ENCODE data around the gene ETV6.

Gene ETV6

DNA sequence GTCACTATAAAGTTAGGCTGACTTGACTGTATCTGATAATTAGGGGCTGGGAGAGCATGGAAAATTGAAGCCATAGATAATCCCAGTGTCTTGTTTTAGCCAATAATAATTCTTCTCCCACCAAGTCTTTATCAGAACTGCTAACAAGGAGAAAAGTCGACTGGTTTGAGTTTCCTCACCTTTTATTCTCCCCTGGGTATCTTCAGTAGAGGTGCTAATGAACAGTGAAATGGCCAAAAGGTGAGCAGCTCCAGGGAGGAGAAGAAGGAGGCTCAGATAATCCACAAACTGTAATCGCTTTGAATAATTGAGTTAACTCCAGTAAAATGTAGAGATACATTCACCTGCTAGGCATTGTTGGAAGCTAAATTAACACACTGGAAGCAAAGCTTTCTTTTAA lies 72.6 kb downstream of the ETV6 start:
- DNase-seq = no peak

DNA sequence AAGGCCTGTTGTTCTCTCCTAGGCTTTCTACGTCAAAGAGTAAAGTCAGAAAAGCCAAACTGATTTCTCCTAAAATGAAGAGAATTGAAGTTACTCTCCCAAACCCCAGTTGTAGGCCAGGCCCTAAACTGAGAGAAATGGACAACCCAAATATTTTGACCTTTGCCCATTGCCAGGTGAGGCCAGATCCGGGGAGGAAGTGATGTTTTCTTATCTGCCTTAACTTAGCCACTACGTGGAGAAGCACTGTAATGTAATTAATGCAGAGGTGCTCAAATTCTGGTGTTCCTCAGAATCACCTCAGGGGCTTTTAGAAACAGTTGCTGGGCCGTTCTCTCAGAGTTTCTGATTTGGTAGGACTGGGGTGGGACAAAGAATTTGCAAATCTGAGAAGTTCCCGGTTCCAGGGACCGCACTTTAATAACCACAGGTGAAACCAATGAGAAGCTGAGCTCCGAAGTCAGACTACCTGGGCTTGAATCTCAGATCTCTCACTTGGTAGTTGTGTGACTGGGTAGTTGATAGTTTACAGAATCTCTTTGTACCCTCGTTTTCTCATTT lies 73.2 kb downstream of the ETV6 start:
- DNase-seq = no peak

DNA sequence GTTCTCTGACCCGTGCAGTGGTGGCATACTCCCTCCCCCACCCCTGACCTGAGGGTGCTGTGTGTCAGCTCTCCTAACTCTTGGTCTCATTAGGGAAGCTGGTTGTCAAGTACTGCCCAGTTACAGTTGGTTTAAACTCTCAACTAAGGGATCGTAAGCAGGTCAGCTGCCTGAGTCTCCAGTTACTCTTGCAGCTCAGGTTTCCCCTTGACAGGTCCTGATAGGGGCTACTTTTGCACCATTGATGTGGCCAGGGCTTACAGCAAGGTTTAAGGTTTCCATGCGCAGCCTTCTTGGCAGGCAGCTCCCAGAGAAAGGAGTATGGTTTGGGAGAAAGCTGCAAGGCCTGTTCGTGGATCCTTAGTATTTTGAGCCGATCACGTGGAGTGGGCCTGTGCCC lies 74.5 kb downstream of the ETV6 start:
- DNase-seq = no peak

DNA sequence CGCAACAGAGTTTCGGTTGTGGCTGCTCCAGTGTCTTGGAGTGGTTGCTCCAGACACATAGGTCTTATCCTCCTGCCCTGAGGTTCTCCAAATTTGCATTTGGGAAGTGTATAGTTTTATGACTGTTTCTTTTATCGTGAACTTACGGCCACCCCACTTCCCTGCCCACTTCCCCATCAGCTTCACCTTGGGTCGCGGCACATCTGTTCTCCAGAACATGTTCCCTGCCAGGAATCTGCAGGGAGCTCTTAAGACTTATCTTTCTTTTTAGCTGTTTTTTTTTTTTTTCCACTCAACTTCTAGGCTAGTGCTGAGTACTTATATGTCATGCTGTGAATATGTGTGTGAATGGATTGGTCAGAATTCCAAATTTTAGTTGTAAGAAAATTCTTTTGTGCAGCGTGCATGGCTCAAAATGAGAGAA lies 75.4 kb downstream of the ETV6 start:
- DNase-seq = no peak

DNA sequence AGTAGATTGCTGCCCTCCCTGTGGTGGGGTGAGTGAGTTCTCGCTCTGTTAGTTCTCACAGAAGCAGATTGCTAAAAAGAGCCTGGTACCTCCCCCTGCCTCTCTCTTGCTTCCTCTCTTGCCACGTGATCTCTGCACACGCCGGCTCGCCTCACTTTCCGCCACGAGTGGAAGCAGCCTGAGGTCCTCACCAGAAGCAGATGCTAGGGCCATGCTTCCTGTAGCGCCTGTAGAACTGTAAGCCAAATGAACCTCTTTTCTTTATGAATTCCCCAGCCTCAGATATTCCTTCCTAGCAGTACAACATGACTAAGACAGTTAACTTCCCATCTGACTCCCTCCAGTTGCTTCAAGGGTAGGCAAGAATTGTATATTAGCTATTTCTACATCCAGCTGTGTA lies 76.2 kb downstream of the ETV6 start:
- DNase-seq = no peak

DNA sequence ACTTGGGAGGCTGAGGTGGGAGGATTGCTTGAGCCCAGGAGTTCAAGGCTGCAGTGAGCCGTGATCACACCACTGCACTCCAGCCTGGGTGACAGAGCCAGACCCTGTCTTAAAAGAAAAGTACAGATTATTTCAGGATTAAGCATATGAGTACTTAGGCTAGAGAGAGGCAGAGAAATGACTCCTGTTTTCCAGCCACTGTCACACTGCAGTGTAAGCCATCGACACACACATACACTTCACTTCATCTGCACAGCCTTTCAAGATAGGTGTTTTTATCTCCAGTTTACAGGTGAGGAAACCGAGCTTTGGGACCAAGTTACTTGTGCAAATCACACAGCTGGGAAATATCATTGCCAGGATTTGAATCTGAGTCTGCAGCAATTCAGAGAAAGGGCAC lies 77.2 kb downstream of the ETV6 start:
- no peak for DNase-seq

DNA sequence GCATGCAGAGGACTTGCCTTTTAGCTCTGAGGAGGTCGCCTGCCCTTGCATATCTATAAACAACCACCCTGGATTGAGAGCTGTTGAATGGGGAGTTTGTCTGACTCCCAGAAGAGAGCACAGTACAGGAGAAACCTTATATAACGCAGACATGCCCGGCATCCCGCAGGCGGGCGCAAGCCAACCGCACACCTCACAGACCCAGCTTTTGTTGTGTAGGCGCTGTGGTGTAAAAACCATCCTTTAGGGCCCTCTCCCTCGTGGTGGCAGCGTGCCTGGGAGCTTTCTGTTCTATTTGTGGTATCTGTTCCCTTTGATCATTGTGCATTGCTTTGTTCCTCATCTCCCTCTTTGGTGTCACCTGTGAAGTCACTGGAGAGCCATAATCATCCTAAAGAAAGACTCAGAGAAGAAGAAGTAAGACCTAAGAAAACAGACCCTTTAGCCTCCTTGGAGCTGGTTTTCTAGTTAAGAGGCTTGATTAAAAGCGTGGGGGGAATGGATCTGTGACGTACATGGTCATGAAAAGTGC lies 77.7 kb downstream of the ETV6 start:
- DNase-seq = no peak

DNA sequence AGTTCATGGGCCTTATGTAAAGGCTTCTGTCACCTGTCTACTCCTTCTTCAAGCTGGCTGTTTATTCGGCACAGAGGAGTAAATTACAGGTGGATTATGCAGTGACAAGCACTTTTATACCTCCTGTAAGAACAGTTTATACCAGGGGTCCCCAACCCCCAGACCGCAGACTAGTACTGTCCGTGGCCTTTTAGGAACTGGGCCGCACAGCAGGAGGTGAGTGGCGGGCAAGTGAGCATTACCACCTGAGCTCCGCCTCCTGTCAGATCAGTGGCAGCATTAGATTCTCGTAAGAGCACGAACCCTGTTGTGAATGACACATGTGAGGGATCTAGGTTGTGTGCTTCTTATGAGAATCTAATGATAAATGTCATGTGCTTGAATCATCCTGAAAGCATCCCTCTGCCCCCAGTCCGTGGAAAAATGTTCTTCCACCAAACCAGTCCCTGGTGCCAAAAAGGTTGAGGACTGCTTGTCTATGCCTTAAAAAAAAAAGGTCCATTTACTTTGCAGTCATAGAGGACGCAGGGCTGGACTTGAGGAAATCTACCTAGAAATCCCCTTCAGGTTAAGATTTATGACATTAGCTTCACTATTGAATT lies 78.8 kb downstream of the ETV6 start:
- no peak for DNase-seq

DNA sequence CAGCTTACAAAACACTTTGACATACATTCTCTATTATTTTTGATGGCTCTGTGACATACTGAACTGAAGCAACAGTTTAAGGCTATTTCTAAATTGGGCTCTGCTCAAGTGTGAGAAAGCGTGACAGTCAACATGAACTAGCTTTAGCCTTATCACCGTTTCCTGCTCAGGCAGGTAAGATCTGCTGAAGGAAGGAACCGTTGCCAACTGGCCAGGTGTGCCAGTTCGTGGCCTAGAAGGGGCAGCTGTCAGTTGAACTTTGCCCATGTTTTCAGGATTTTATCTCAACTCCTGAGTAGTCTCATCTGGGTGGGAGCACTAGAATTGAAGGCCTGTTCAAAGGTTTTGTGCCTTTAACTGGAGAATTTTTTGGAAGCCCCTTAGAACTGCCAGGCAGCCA lies 79.5 kb downstream of the ETV6 start:
- DNase-seq = no peak

DNA sequence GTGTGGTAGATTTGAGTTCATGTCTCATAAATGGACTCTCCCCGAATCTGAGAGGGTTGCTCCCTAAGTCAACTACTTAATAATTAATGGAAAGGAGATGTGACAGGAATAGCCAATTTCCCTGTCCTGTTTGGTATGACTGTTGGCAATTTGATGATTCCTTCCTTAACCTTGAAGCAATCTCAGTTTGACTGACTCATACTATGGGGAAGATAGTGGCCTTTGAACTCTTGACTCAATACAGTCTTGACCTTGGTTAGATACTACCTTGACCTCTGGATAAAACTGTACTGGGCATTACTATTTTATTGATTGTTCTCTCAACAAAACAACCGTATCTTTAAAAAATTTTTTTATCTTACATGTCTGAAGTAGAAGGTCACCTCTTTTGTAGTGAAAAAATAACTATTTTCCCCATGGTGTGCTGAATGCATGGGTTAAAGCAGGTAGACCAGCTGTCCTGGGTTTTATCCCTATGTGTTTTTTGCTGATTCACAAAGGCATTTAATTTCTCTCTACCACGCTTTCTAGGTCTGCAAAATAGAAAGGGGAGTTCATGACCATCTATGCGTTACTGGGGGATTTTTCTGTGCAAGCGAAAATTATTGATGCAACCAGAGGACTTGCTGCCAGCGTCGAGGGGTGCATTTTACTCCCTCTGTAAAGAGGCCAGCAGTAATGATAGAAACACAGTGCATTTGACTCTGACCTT lies 80.1 kb downstream of the ETV6 start:
- DNase-seq = no peak

DNA sequence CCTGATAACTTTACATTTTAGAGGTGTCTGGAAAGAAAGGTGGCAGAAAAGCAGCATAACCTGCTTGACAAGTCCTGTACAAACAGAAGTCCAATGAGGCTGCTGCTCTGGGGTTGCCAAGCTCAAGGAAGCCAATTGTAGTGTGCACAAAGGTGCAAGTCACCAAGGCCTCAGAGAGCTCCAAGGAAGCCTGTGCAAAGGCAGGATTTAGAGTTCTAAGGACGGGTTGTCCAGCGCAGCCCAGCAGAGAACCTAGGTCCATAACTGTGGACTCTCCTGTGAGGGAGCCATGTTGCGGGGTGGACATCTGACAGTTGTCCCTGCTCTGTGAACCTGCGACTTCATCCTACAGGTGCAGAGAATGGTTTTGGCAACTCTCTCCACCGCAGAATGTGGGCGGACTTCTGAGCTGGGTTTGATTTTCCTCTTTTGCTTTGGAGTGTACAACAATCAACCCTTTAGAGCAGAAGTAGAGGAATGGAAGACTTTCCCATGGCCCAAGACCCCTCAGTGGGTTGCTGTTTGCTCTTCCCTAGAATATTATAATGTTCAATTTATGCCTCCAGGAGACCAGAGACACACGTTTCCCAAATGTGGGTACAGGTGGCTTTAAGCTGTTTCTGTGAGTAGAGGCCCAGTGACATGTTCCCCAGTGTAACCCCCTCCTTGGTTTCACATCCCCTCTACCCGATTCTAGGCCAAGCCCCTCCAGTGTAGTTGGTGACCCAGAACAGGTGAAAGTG lies 81.0 kb downstream of the ETV6 start:
- DNase-seq = no peak

DNA sequence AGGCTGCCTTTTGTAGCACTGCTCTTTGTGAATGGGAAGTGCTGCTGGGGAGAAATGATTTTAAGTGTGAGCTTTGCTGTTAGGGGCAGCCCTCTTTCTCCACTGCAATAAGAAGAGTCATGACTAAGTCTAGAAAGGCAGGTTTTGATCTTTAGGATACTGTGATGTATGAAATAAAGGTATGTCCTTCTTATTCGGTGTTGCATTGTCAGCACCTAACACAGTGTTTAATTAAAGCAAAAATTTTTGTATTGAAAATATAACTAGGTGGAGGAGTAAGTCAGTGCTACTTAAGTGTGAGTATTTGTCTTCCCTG lies 81.5 kb downstream of the ETV6 start:
- DNase-seq = no peak

DNA sequence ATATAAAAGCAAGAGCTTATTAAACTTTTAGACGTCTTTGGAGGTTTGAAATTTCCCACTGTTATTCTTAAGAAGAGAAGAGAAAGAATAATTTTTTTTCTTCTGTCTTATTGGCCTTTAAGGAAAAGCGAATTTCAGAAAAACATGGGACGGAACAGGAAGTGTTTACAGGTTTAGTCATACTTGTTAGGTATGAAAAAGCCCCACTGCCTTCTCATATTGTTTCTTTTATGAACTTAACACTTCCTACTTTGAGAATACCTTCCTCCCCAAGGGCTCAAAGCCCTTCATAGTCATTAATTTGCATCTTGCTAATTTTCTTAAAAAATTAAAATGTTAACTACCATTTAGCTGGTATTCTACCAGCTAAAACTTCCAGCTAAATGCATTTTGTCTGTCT lies 82.0 kb downstream of the ETV6 start:
- DNase-seq = no peak

DNA sequence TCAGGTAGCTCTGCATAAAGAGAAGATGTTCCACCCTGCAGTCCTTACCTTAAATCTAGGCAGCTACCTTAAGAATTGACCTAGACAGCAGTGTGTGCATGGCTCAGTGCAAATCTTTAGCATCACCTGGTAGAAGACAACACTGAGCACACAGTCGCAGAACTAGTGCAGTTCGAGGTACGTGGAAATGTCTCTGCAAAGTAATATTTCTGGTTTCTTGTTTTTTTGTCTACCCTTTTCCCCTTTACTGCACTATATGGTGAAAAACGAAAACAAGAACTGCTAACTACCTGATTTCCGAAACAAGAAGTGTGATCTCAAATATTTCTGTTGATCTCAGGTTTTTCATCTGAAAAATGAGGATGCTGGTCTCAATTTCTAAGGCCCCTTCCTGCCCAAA lies 82.5 kb downstream of the ETV6 start:
- DNase-seq = no peak

DNA sequence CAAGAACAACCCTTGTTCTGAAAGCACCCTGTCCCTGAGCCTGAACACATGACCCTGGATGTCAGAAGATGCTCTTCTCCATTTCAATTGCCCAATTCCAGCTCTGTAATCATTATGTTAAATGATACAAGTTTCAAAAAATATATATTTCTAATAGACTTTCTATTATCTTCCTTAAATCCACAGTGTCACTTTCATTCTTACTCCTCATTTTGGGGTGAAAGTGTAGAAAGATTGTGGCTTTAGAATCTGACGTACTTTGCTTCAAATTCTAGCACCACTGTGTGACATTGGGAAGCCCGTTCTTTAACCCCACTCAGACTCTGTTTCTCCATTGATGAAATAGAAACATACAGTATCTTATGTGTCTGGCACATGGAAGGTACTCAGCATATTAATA lies 83.2 kb downstream of the ETV6 start:
- DNase-seq = no peak

DNA sequence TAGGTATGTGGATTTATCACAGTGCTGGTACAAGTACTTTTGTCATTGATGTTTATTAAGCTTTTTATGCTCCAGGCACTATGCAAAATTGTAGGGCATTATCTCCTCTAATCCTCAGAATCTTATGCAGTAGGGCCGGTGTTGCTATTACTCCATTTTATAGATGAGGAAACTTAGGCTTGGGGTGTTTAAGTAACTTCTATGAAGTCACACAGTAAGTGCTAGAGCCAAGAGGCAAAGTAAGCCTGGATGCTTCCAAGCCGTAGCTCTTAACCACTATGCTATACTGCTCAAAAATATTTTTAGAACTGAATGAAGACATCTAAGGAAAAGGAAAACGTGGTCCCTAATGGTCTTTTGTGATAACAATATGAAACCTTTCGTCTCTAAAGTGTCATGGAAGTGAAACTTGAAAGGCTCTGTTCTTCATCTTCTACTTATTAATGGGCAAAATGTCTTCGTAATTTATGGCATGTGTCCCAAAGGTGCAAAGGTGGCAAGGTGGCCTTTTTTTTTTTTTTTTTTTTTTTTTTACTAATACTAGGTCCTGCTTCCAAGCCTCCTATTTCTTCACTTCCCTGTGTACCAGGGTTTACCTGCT lies 85.2 kb downstream of the ETV6 start:
- no peak for DNase-seq

DNA sequence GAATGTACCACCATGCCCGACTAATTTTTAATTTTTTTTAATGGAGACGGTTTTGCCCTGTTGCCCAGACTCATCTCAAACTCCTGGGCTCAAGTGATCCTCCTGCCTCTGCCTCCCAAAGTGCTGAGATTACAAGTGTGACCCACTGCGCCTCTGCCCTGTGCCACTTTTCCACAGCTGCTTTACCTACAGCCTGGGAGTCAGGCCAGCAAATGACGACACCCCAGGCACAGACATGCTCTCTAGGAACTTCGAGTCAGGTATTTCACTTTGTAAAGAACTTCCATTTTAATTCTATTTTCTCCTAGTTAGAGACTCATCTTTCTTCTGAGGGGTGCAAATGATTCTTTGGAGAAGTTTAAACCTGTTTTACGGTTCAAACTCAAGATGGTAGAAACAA lies 89.0 kb downstream of the ETV6 start:
- DNase-seq = no peak

DNA sequence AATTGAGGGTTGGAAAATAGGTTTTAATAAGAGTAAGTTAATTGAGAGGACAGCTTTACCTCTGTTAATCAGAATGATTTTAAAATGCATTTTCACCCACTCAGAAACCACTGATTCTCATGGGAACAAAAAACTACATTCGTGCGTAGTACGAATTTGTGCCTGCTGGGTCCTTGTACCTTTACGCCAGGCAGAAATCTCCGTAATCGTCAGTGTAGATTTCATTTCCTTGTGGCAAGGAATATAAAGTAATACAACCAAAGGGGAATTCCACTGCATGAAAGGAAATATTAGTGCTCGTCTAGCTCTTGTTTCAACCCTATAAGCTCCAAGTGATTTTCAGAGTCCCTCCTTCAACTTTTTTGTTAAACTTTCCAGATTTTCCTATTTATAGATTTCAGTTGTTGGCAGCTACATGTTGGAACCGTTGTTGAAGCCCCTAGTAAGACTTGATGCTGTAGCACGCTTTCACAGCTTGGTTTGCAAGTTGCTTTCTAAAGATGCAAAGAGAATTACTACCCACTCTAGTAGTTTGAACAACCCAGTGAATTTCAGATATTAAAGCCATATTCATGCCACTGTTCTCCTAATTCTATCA lies 90.6 kb downstream of the ETV6 start:
- DNase-seq = no peak

DNA sequence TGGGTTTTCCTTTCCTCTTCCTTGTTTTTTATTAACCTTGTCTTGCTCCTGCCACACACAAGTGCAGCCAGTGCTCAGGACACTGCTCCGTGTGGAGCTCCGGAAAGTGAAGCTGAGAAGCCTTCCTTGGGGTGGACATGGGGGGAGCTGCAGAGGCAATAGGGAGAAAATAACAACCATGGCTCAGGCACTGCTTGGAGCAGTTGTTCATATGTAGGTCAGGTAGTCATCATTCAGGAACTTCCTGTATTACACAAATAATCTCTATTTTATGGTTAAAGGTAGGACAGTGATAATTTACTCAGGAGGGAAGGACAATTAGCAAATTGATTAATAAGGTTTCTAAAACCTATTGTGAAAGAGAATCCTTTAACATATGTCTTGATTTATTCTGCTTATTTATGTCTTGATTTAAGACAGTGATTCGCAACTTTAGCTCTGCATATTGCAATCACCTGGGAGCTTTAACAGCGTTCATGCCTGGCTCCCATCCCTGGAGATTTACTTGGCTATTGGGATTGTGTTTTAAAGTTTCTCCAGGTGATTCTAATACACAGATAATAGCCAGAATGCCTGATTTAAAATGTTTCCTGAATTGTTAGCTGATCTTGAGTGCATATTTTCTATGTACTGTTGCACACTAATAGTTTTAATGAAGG lies 92.1 kb downstream of the ETV6 start:
- DNase-seq = no peak

DNA sequence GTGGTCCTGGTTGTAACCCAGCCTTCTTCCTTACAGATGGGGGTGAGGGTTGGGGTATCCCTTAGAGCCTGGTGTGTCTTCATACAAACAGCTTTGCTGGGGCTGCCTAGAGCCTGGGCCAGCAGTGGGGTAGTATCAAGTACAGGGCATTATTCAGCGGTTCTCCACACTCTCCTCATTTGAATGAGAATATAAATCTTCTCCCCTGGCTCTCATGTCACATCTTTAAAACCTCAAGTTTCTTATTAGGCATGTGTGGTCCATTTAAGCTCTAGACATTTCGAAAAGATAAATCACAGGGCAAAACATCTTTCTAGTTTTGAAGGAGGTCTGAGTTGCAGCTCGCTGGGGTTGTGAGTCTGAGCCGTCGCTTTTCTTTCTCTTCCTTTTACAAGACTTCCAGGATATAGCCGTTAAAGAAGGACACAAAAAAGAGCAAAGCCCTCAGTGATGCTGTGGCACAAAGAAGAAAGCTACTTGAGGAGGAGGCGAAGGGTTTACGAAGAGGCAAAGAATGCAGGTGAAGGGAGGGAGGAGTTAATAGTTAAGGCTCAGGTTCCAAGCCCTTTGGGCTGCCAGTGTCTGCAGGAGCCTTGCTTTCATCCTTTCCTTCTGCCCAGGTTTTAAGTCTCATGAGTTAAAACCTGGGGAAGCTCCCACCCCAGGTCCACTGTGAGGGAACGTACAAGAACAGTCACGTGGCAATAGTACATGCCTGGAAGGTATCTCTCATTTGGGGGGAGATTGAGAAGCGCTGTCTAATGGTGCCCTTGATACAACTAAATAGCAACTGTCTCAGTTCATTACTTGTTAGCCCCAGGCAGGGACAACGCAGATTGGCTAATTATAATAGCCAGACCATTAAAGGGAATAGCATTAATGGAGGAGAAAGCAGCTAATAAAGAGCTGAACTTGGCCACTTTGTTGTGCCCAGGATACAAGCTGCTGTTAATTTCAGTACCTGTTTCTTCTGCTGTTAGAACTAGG lies 94.2 kb downstream of the ETV6 start:
- no peak for DNase-seq

DNA sequence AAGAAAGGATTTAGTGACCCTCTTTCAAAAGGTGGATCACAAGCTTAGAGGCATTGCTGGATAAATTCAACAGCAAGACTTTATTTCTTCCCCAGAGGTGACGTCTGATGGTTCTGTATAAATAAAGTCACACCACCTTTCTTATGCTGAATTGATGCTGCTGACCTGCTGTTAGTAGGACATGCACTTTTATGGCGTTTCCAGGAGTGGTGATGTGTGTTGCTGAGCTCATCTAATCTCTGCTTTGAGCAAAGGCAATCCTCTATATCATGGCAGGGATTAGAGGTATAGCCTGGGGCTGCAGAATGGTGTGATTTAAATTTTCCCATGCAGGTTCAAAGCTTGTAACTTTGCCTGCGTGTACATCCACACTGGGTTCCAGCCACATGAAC lies 94.9 kb downstream of the ETV6 start:
- no peak for DNase-seq
